GM11168 (cell line): ENCODE data around the gene BET1.

Source experiments
- in situ Hi-C: fragments of 300-500 bp; cut with MboI; formaldehyde crosslinking; loops from one replicate; pipeline ENCODE4 v1.12.0; 2022; ENCODE audit warnings: low sequenced_read_pairs; ENCODE audit not compliant: unreplicated experiment

Gene BET1

GRCh38 chr7:94015538-94015937 is 11.4 kb upstream of the BET1 start:
- in situ Hi-C loops: no loop called here

GRCh38 chr7:94012746-94013145 is 8.6 kb upstream of the BET1 start:
- in situ Hi-C loops: no loop called here

GRCh38 chr7:94011714-94012353 is 7.7 kb upstream of the BET1 start:
- in situ Hi-C loops: no loop called here

- in situ Hi-C loops: no loop called here
Observed at GRCh38 chr7:94008537-94008936, 4.4 kb upstream of the BET1 start.

GRCh38 chr7:94005753-94006152 is 1.6 kb upstream of the BET1 start:
- in situ Hi-C loops: no loop called here

- in situ Hi-C loops: no loop called here
Observed at GRCh38 chr7:94003446-94004023, 620 bp downstream of the BET1 start.

- in situ Hi-C loops: no loop called here
Observed at GRCh38 chr7:94001396-94001795, 2.8 kb downstream of the BET1 start.

GRCh38 chr7:93997868-93998267 is 6.3 kb downstream of the BET1 start:
- in situ Hi-C loops: loop anchor here (5.0 kb wide), 1 partner anchor 96 kb away; no protein-coding TSS in a partner anchor

GRCh38 chr7:93992421-93993110 is 11.6 kb downstream of the BET1 start:
- in situ Hi-C loops: no loop called here

GRCh38 chr7:93987297-93987696 is 16.9 kb downstream of the BET1 start:
- in situ Hi-C loops: no loop called here

- in situ Hi-C loops: no loop called here
Observed at GRCh38 chr7:93985101-93985500, 19.1 kb downstream of the BET1 start.

GRCh38 chr7:93984024-93984423 is 20.1 kb downstream of the BET1 start:
- in situ Hi-C loops: no loop called here

- in situ Hi-C loops: no loop called here
Observed at GRCh38 chr7:93981480-93981874, 22.7 kb downstream of the BET1 start.

GRCh38 chr7:93980744-93981479 is 23.2 kb downstream of the BET1 start:
- in situ Hi-C loops: no loop called here

GRCh38 chr7:93977211-93977950 is 26.8 kb downstream of the BET1 start:
- in situ Hi-C loops: no loop called here

GRCh38 chr7:93973134-93973533 is 31.0 kb downstream of the BET1 start:
- in situ Hi-C loops: no loop called here

GRCh38 chr7:93972029-93972725 is 32.0 kb downstream of the BET1 start:
- in situ Hi-C loops: no loop called here

- in situ Hi-C loops: no loop called here
Observed at GRCh38 chr7:93968911-93969620, 35.1 kb downstream of the BET1 start.

GRCh38 chr7:93964813-93965212 is 39.3 kb downstream of the BET1 start:
- in situ Hi-C loops: no loop called here
